Heart right ventricle (tissue), 16 donors: ENCODE data around the gene GGT6. TPM values are rescaled to one million over a fixed set of nuclear protein-coding genes. Genes with fewer than 3 reads are reported as not detected.

Experiments used
- ATAC-seq, 8 donors: fragments of 200-7000 bp; cut with Tn5 transposase; one replicate each; pipeline ENCODE4 v1.9.1; 2020; ENCODE audit warnings: mild to moderate bottlenecking in 8 of 8, moderate library complexity in 8 of 8, moderate number of reproducible peaks in 1 of 8
- DNase-seq, 2 donors: peaks; one replicate each; pipeline ENCODE4 v3.0.0-alpha.2; 2020
- H3K27ac ChIP-seq, 10 donors: fragments of 200-600 bp; sonication (generic) in 2 of 10; one replicate each; pipeline versions ENCODE4 v1.5.0 to v1.8.0; 2020 to 2022; ENCODE audit warnings: mild to moderate bottlenecking in 3 of 10
- H3K27me3 ChIP-seq, 7 donors: fragments of 200-600 bp; one replicate each; pipeline ENCODE4 v1.8.0; 2021 to 2022; ENCODE audit warnings: mild to moderate bottlenecking in 2 of 7
- H3K36me3 ChIP-seq, 9 donors: fragments of 200-600 bp; sonication (generic) in 1 of 9; one replicate each; pipeline versions ENCODE4 v1.5.0 to v1.8.0; 2020 to 2022; ENCODE audit warnings: mild to moderate bottlenecking in 2 of 9
- H3K4me1 ChIP-seq, 9 donors: fragments of 200-600 bp; sonication (generic) in 1 of 9; one replicate each; pipeline versions ENCODE4 v1.5.0 to v1.8.0; 2020 to 2022; ENCODE audit warnings: mild to moderate bottlenecking in 4 of 9
- H3K4me3 ChIP-seq, 10 donors: fragments of 200-600 bp; sonication (generic) in 2 of 10; one replicate each; pipeline versions ENCODE4 v1.5.0 to v1.8.0; 2020 to 2022; ENCODE audit warnings: mild to moderate bottlenecking in 7 of 10, moderate library complexity in 2 of 10
- H3K9me3 ChIP-seq, 11 donors: fragments of 200-600 bp in 10 of 11; sonication (generic) in 2 of 11; one replicate each; pipeline versions ENCODE4 v1.5.0 to v1.8.0; 2013 to 2022; ENCODE audit warnings: mild to moderate bottlenecking in 2 of 11, control low read depth in 1 of 11, moderate library complexity in 1 of 11
- CTCF ChIP-seq, 9 donors: fragments of 200-600 bp; sonication (generic) in 2 of 9; IDR thresholded peaks; one replicate each; pipeline versions ENCODE4 v1.5.0 to v1.8.0; 2021 to 2022; ENCODE audit warnings: antibody characterized with exemption in 9 of 9, mild to moderate bottlenecking in 5 of 9, moderate library complexity in 1 of 9
- WGBS, 2 donors: extraction: QIAGEN DNeasy Blood & Tissue Kit; methylation state at CpG; one replicate each; pipeline ENCODE4 v1.1.7; 2013; ENCODE audit warnings: inconsistent platforms in 1 of 2; 5-methylcytosine and 5-hydroxymethylcytosine counted together
- intact Hi-C, 10 donors: fragments of 100-400 bp; cut with DNase I; formaldehyde crosslinking; loops; one replicate each; pipeline versions ENCODE4 v1.11.1 to v1.14.2; 2022
- polyA plus RNA-seq, 2 donors: library from polyadenylated mRNA; stranded (reverse); fragments of 200-250 nt; gene quantifications; one replicate each; pipeline ENCODE4 v1.2.3, GENCODE V29; 2013
- total RNA-seq, 10 donors: library from RNA; stranded (reverse); fragmentation: NEBNext Ultra II Directional in 3 of 10; extraction: Animal tissue kit (Norgen Biotek cat#: 25700) in 3 of 10; gene quantifications; one replicate each; pipeline versions ENCODE4 v1.2.1 to v1.2.4, GENCODE V29; 2021 to 2023
- donor health status: Arrhythmogenic right ventricular cardiomyopathy.
- donor health status: ischemic (EF 13 %, LVEDD 7.1; RV severe dilation, severe dysfunction).
- donor health status: healthy with polysubstance abuse.
- donor health status: DM: no; HTN: yes; CAD: no.
- donor health status: DM: no; HTN: no; CAD: no.
- donor health status: ischemic (EF 25% LVEDD 6.9; RV normal size, moderate dysfunction).
- donor health status: ischemic (EF 25% LVEDD 5.7; RV mildly dilated, moderate dysfunction).
- donor health status: healthy.
- donor health status: DM: yes; HTN: yes; CAD: no.
- donor health status: Ischemic cardiomyopathy.
- donor health status: ischemic (EF 35%, LVEDD 5.7; RV mildly dilated, moderate dysfunction).
- donor health status: nonischemic (EF 11% LVEDD 7.7; RV severe dilation, severe dysfunction).
- donor health status: DM: yes; HTN: yes; CAD: no.
- donor health status: PGD.
- donor health status: ischemic (EF 29% LVEDD 5.4; RV normal size, mild dysfunction).
- donor health status: nonischemic (EF 23%, LVEDD 6.1; RV moderate dilation, normal function).

GGT6 gene
- total and polyA plus RNA-seq, 12 donors: 0.03 to 0.19 (median 0.12) TPM; not detected in 6

- peaks cover 5 to 15% (median 10%) of the 10 kb centered on the region in 9 donors for H3K4me1 ChIP-seq
- 91 to 92% methylated on average over 25 of the region's 25 CpGs for WGBS, 2 donors
- H3K4me3 ChIP-seq: no peak overlapping the region
- H3K36me3 ChIP-seq: peaks cover 0 to 91% (median 40%) of the 10 kb centered on the region in 9 donors
- no peak for TF ChIP-seq CTCF (IDR thresholded peaks at IDR 0.05)
- H3K9me3 ChIP-seq: no peaks in the 10 kb centered on the region
- ATAC-seq: no peak
- intact Hi-C loops: loop anchor here in 2 of 10 donors (10.0 kb wide), 2 partner anchors 55 to 125 kb away; partner anchors contain the start of gene SPNS2 (in 1 of the 2)
- no peak overlapping the region for H3K27ac ChIP-seq
- DNase-seq: no peak
- no peaks in the 10 kb centered on the region for H3K27me3 ChIP-seq
Measured at GRCh38 chr17:4549781-4550533, 10.4 kb downstream of the GGT6 start.

DNA sequence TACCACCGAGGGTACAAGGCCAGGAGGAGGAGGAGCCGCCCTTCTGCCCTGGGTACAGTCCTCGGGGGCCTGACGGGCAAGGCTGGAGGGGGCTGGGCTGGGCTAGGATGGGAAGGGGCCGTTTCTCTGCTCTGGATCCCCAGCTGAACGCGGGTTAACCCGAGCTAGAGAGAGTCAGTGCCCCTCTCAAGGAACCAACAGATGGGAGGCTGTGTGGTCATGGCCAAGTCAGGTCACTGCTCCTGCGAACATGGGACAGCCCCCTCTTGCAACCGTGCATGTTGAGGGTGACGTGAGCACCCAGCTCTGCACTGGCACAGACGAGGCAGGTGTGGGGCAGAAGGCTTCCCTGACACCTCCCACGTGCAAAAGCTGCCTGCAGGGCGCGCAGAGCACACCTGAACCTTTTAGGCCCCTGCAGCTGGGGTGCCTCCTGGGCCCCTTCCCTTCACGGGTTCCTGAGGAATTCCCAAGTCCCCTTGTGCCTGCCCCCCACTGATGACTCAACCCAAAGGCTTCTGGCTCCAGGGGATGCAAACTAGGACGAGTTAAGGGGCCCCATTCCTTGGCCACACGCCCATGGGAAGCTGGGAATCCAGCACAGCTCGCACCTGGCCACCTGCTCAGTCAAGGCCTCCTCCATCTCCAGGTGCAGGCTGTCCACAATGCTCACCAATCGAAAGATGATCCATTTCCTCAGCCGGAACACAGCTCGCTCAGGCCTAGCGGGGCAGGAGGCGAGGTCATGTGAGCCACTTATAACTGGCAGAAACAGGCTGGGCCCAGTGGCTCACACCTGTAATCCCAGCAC lies 11.5 kb downstream of the GGT6 start:
- intact Hi-C loops: loop anchor here in 1 of 10 donors (10.0 kb wide), 1 partner anchor 124 kb away; no protein-coding TSS in a partner anchor
- no peak for DNase-seq
- no peak overlapping the region for H3K27ac ChIP-seq
- H3K27me3 ChIP-seq: no peaks in the 10 kb centered on the region
- no peaks in the 10 kb centered on the region for H3K9me3 ChIP-seq
- peaks cover 0 to 99% (median 45%) of the 10 kb centered on the region in 9 donors for H3K36me3 ChIP-seq
- no peak for ATAC-seq
- TF ChIP-seq CTCF (IDR thresholded peaks at IDR 0.05): no peak
- 89% methylated on average over 24 of the region's 24 CpGs for WGBS, 2 donors
- H3K4me3 ChIP-seq: no peak overlapping the region
- H3K4me1 ChIP-seq: peaks cover 0 to 5% (median under 1%) of the 10 kb centered on the region in 9 donors

- WGBS, 2 donors: 94 to 95% methylated on average over 18 of the region's 18 CpGs
- Histone ChIP-seq H3K36me3 (peaks cover 0 to 99% (median 47%) of the 10 kb centered on the region in 9 donors), H3K4me1 (no peaks in the 10 kb centered on the region), H3K9me3 (no peaks in the 10 kb centered on the region), H3K27me3 (no peaks in the 10 kb centered on the region), H3K4me3 (no peak overlapping the region), H3K27ac (no peak overlapping the region)
- DNase-seq (no peak), ATAC-seq (no peak)
- TF ChIP-seq CTCF (IDR thresholded peaks at IDR 0.05): no peak
- intact Hi-C loops: loop anchor here in 1 of 10 donors (10.0 kb wide), 1 partner anchor 123 kb away; no protein-coding TSS in a partner anchor
Measured at GRCh38 chr17:4548061-4548461, 12.3 kb downstream of the GGT6 start.
